Measurements from ENCODE around the gene CDC42EP4. TPM values are rescaled to one million over a fixed set of nuclear protein-coding genes. Genes with fewer than 3 reads are reported as not detected.

Gene CDC42EP4
- total and polyA plus RNA-seq, 9 of the 15 experiments (the other 6 are each of a cell fraction or from before 2014, with no cell fraction given) = 0.65 to 20.8 (median 12.3) TPM

DNA sequence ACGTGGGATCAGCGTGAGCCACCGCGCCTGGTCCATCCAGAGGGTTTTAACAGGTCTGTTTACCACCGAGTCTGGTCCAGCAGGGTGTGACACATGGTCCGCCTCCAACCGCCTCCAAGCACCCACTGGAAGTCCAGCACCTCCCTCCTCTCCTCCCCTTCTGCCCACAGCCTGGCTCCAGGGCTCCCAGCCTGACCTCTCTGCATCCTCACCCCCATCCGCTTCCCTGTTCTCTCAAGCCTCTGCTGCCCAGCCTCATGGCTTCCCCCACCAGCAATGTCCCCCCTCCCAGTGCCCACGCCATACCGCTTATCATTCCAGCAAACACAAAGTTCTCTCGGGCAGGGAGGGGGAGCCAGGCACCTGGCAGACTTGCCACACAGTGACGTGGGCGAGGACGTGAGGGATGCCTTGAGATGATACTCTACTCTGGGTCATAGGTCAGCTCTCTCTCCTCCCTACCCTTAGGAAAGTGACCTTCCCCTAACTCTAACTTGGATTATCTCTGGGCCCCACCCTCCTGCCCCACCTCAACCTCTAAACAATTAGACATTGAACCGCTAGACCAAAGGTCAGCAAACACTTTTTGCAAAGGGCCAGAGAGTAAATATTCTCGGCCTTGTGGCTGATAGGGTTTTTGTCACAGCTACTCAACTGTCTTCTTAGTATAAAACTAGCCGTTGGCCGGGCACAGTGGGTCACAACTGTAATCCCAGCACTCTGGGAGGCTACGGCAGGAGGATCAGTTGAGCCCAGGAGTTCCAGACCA lies 23.1 kb downstream of the CDC42EP4 start (continued):
- no peak for TF ChIP-seq NELFE (IDR thresholded peaks at IDR 0.05; ENCODE audit: insufficient read depth, insufficient read length)
- 0 out of 2 replicates have a peak, but pooled peaks have one; percentile 36 for TF ChIP-seq GATAD2A (IDR thresholded peaks at IDR 0.05)
- TF ChIP-seq SIN3B (IDR thresholded peaks at IDR 0.05; ENCODE audit: low read depth) = no peak
- TF ChIP-seq ZNF75A (CRISPR knock-in tag; IDR thresholded peaks at IDR 0.05) = no peak
- TF ChIP-seq NCOR1 (IDR thresholded peaks at IDR 0.05) = peak; percentile 84
- TF ChIP-seq MTA2 (IDR thresholded peaks at IDR 0.05; ENCODE audit: low read depth) = peak; percentile 10; the same call in 1 of the 2 replicates
- TF ChIP-seq ATF1 (CRISPR knock-in tag; IDR thresholded peaks at IDR 0.05) = no peak
- TF ChIP-seq ATF1 (tag; IDR thresholded peaks at IDR 0.05) = peak; percentile 58
- no peak for TF ChIP-seq RFX5 (IDR thresholded peaks at IDR 0.05; ENCODE audit: low read depth, low read length)
- peak; percentile 80 for TF ChIP-seq NR2C2 (CRISPR knock-in tag; IDR thresholded peaks at IDR 0.05)
- peak; percentile 91 for TF ChIP-seq NR2C2 (tag; IDR thresholded peaks at IDR 0.05)
- 0 out of 3 replicates have a peak, but pooled peaks of 1 of the 2 experiments have one; percentile 24 for TF ChIP-seq CBX3 (IDR thresholded peaks at IDR 0.05; ENCODE audit: borderline replicate concordance in 1 of 2, low read length in 2 of 2)
- peak; percentile 41; the same call in 1 of the 2 replicates for TF ChIP-seq SMARCA4 (IDR thresholded peaks at IDR 0.05)
- TF ChIP-seq, protein P1, sequence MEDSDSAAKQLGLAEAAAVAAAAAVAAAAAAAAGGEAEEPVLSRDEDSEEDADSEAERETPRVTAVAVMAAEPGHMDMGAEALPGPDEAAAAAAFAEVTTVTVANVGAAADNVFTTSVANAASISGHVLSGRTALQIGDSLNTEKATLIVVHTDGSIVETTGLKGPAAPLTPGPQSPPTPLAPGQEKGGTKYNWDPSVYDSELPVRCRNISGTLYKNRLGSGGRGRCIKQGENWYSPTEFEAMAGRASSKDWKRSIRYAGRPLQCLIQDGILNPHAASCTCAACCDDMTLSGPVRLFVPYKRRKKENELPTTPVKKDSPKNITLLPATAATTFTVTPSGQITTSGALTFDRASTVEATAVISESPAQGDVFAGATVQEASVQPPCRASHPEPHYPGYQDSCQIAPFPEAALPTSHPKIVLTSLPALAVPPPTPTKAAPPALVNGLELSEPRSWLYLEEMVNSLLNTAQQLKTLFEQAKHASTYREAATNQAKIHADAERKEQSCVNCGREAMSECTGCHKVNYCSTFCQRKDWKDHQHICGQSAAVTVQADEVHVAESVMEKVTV (CRISPR knock-in tag; IDR thresholded peaks at IDR 0.05) = no peak
- peak; percentile 49; the same call in 1 of the 2 replicates for TF ChIP-seq STAT5A (IDR thresholded peaks at IDR 0.05; ENCODE audit: borderline replicate concordance, low read length)
- no peak for TF ChIP-seq PURB (CRISPR knock-in tag; IDR thresholded peaks at IDR 0.05; ENCODE audit: low read depth)
- peak; percentile 89 for TF ChIP-seq EGR1 (conservative IDR thresholded peaks at IDR 0.05)
- no peak for TF ChIP-seq SRSF7 (optimal IDR thresholded peaks at IDR 0.05; ENCODE audit: low read depth, low read length)
- TF ChIP-seq SIRT6 (IDR thresholded peaks at IDR 0.05; ENCODE audit: low read depth, low read length) = no peak
- no peak for TF ChIP-seq NBN (IDR thresholded peaks at IDR 0.05; ENCODE audit: low read depth)
- TF ChIP-seq HCFC1 (IDR thresholded peaks at IDR 0.05; ENCODE audit: low read depth, low read length) = no peak
- peak in 1 of 2 experiments; percentile 31; a peak in 1 of 4 replicates for TF ChIP-seq TRIM24 (IDR thresholded peaks at IDR 0.05)
- TF ChIP-seq, protein P2, sequence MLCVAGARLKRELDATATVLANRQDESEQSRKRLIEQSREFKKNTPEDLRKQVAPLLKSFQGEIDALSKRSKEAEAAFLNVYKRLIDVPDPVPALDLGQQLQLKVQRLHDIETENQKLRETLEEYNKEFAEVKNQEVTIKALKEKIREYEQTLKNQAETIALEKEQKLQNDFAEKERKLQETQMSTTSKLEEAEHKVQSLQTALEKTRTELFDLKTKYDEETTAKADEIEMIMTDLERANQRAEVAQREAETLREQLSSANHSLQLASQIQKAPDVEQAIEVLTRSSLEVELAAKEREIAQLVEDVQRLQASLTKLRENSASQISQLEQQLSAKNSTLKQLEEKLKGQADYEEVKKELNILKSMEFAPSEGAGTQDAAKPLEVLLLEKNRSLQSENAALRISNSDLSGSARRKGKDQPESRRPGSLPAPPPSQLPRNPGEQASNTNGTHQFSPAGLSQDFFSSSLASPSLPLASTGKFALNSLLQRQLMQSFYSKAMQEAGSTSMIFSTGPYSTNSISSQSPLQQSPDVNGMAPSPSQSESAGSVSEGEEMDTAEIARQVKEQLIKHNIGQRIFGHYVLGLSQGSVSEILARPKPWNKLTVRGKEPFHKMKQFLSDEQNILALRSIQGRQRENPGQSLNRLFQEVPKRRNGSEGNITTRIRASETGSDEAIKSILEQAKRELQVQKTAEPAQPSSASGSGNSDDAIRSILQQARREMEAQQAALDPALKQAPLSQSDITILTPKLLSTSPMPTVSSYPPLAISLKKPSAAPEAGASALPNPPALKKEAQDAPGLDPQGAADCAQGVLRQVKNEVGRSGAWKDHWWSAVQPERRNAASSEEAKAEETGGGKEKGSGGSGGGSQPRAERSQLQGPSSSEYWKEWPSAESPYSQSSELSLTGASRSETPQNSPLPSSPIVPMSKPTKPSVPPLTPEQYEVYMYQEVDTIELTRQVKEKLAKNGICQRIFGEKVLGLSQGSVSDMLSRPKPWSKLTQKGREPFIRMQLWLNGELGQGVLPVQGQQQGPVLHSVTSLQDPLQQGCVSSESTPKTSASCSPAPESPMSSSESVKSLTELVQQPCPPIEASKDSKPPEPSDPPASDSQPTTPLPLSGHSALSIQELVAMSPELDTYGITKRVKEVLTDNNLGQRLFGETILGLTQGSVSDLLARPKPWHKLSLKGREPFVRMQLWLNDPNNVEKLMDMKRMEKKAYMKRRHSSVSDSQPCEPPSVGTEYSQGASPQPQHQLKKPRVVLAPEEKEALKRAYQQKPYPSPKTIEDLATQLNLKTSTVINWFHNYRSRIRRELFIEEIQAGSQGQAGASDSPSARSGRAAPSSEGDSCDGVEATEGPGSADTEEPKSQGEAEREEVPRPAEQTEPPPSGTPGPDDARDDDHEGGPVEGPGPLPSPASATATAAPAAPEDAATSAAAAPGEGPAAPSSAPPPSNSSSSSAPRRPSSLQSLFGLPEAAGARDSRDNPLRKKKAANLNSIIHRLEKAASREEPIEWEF (CRISPR knock-in tag; IDR thresholded peaks at IDR 0.05) = no peak
- peak; percentile 84 for TF ChIP-seq CBFA2T2 (conservative IDR thresholded peaks at IDR 0.05)
